ENCODE data around the gene USP15. TPM values are rescaled to one million over a fixed set of nuclear protein-coding genes. Genes with fewer than 3 reads are reported as not detected.

The USP15 gene
- total and polyA plus RNA-seq, 4 experiments from 2014 or later: 79.1 to 156 (median 119) TPM

DNA sequence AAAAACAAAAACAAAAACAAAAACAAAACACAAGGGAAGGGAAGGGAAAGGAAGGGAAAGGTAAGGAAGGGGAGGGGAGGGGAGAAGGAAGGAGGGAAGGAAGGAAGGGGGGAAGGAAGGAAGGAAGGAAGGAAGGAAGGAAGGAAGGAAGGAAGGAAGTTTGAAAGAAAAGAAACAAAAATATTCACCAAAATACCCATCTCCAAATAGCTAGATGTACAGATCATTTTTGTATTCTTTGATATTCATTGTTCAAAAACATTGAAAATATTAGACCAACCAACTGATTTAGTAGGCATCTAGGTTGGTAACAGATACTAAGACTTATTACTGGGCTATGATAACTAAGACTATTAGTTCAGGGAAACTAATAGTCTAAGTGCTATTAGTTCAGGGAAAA lies 39.1 kb upstream of the USP15 start:
- POLR2A ChIA-PET (ENCODE audit: partially characterized antibody): no interaction called here
- no peaks in the 10 kb centered on the region for H3K9me3 ChIP-seq (ENCODE audit: control insufficient read depth in 1 of 2, low read length in 2 of 2)
- H3K27ac ChIP-seq (ENCODE audit: low read depth, low read length): no peak overlapping the region
- CTCF ChIA-PET (ENCODE audit: partially characterized antibody): interaction anchor here (2.4 kb wide), 1 partner anchor 11 kb away, joined by 13 read pairs; no protein-coding TSS in a partner anchor
- intact Hi-C loops (cut with micrococcal nuclease): no loop called here
- H3K27me3 ChIP-seq (ENCODE audit: insufficient read depth, low read length): no peaks in the 10 kb centered on the region
- no peak for DNase-seq
- no peak overlapping the region for H3K4me3 ChIP-seq (ENCODE audit: low read length in 2 of 2)
- H3K9me3 Mint-ChIP-seq: peaks cover 0 to 2% (median 0%) of the 10 kb centered on the region in 8 donors
- H3K4me3 Mint-ChIP-seq: no peak overlapping the region
- H3K36me3 ChIP-seq (ENCODE audit: insufficient read depth, low read length): no peaks in the 10 kb centered on the region
- peaks cover 0 to 5% (median 2%) of the 10 kb centered on the region in 4 donors for H3K4me1 Mint-ChIP-seq
- H3K27ac Mint-ChIP-seq: no peak overlapping the region
- H3K4me1 ChIP-seq (ENCODE audit: insufficient read depth, low read length): peaks cover 1% of the 10 kb centered on the region
- H3K27me3 Mint-ChIP-seq: no peaks in the 10 kb centered on the region
- H3K36me3 Mint-ChIP-seq: peaks cover 0 to 6% of the 10 kb centered on the region in 2 donors

DNA sequence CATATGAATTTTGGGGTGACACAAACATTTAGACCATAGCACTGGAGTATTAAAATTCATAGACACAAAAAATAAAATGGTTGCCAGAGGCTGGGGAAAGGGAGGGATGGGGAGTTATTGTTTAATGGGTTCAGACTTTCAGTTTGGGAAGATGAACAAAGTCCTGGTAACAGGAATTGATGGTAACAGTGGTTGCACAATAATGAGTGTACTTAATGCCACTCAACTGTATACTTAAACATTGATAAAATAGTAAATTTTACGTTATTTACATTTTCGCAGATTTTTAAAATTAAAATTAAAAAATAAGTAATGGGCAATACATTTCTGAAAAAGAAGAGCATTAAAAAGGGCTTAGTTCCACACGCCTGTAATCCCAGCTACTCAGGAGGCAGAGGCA lies 35.6 kb upstream of the USP15 start:
- no peak for DNase-seq
- H3K27me3 Mint-ChIP-seq: no peaks in the 10 kb centered on the region
- H3K27me3 ChIP-seq (ENCODE audit: insufficient read depth, low read length): no peaks in the 10 kb centered on the region
- no peaks in the 10 kb centered on the region for H3K36me3 Mint-ChIP-seq
- no peaks in the 10 kb centered on the region for H3K4me1 ChIP-seq (ENCODE audit: insufficient read depth, low read length)
- intact Hi-C loops (cut with micrococcal nuclease): no loop called here
- H3K27ac ChIP-seq (ENCODE audit: low read depth, low read length): no peak overlapping the region
- ChIA-PET POLR2A (ENCODE audit: partially characterized antibody) (no interaction called here), CTCF (ENCODE audit: partially characterized antibody) (no interaction called here)
- H3K4me1 Mint-ChIP-seq: peaks cover 0 to 2% (median 0%) of the 10 kb centered on the region in 4 donors
- H3K27ac Mint-ChIP-seq: no peak overlapping the region
- H3K9me3 Mint-ChIP-seq: peaks cover 0 to 4% (median 0%) of the 10 kb centered on the region in 8 donors
- H3K9me3 ChIP-seq (ENCODE audit: control insufficient read depth in 1 of 2, low read length in 2 of 2): no peaks in the 10 kb centered on the region
- H3K36me3 ChIP-seq (ENCODE audit: insufficient read depth, low read length): no peaks in the 10 kb centered on the region
- H3K4me3 Mint-ChIP-seq: no peak overlapping the region
- no peak overlapping the region for H3K4me3 ChIP-seq (ENCODE audit: low read length in 2 of 2)

DNA sequence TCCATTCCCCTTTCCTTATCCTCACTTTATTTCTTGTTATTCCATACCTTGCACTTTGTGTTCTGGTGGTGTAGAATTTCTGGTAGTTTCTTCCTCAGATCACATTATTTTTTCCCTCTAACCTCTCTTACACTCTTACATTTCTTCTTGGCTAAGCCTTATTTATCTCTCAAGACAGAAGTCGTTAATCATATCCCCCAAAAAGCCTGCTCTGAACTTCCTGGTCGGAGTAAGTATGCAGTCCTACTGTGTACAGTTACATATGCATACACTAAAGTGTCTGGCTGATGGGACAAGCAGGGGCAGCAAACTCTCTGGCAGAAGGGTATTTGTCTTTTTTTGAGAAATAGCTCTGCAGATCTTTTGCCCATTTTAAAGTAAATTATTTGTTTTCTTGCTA lies 33.1 kb upstream of the USP15 start:
- H3K9me3 Mint-ChIP-seq: peaks cover 0 to 2% (median 0%) of the 10 kb centered on the region in 8 donors
- ChIA-PET CTCF (ENCODE audit: partially characterized antibody) (no interaction called here), POLR2A (ENCODE audit: partially characterized antibody) (no interaction called here)
- H3K4me3 Mint-ChIP-seq: no peak overlapping the region
- no peak overlapping the region for H3K27ac ChIP-seq (ENCODE audit: low read depth, low read length)
- no peaks in the 10 kb centered on the region for H3K9me3 ChIP-seq (ENCODE audit: control insufficient read depth in 1 of 2, low read length in 2 of 2)
- no peak for DNase-seq
- intact Hi-C loops (cut with micrococcal nuclease): no loop called here
- H3K27ac Mint-ChIP-seq: peak overlapping the region in 1 of 7 donors; percentile 54
- H3K36me3 ChIP-seq (ENCODE audit: insufficient read depth, low read length): no peaks in the 10 kb centered on the region
- H3K4me1 Mint-ChIP-seq: no peaks in the 10 kb centered on the region
- H3K27me3 Mint-ChIP-seq: no peaks in the 10 kb centered on the region
- no peaks in the 10 kb centered on the region for H3K4me1 ChIP-seq (ENCODE audit: insufficient read depth, low read length)
- H3K36me3 Mint-ChIP-seq: no peaks in the 10 kb centered on the region
- H3K27me3 ChIP-seq (ENCODE audit: insufficient read depth, low read length): no peaks in the 10 kb centered on the region
- H3K4me3 ChIP-seq (ENCODE audit: low read length in 2 of 2): no peak overlapping the region

DNA sequence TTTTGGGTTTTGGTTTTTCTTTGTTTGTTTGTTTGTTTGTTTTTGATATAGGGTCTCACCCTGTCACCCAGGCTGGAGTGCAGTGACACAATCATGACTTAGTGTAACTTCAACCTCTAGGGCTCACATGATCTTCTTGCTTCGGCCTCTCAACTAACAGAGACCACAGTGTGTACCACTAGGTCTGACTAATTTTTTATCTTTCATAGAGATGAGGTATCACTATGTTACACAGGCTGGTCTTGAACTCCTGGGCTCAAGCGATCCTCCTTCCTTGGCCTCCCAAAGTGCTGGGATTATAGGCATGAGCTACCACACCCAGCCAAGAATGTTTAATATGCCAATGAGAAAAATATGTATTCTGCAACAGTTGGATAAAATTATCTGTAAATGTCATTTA lies 29.6 kb upstream of the USP15 start:
- POLR2A ChIA-PET (ENCODE audit: partially characterized antibody): no interaction called here
- no peak overlapping the region for H3K27ac Mint-ChIP-seq
- intact Hi-C loops (cut with micrococcal nuclease): no loop called here
- DNase-seq: no peak
- Histone ChIP-seq H3K27me3 (ENCODE audit: insufficient read depth, low read length) (no peaks in the 10 kb centered on the region), H3K4me3 (ENCODE audit: low read length in 2 of 2) (no peak overlapping the region), H3K9me3 (ENCODE audit: control insufficient read depth in 1 of 2, low read length in 2 of 2) (no peaks in the 10 kb centered on the region), H3K4me1 (ENCODE audit: insufficient read depth, low read length) (no peaks in the 10 kb centered on the region), H3K27ac (ENCODE audit: low read depth, low read length) (no peak overlapping the region), H3K36me3 (ENCODE audit: insufficient read depth, low read length) (no peaks in the 10 kb centered on the region)
- no peaks in the 10 kb centered on the region for H3K27me3 Mint-ChIP-seq
- H3K4me1 Mint-ChIP-seq: no peaks in the 10 kb centered on the region
- no peaks in the 10 kb centered on the region for H3K36me3 Mint-ChIP-seq
- CTCF ChIA-PET (ENCODE audit: partially characterized antibody): no interaction called here
- H3K9me3 Mint-ChIP-seq: peaks cover 0 to 4% (median 0%) of the 10 kb centered on the region in 8 donors
- no peak overlapping the region for H3K4me3 Mint-ChIP-seq

DNA sequence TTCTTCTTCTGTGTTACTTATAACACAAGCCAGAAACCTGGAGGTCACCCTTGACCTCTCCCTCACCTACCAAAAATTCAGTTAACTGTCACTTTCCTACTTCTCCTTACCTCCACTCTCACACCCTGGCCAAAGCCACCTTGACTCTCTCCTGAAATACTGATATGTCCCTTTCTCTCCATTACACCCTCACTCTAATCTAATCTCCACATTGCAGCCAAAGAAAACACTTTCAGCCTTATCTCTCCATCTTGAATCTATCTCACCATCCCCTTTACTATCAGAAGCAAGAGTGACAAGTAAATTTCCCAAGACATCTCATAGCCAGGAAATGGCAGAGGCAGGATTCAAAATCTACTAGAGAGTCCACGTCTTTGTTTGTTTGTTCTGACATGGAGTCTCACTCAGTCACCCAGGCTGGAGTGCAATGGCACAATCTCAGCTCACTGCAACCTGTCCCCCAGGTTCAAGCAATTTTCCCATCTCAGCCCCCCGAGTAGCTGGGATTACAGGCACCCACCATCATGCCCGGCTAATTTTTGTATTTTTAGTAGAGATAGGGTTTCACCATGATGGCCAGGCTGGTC lies 28.0 kb upstream of the USP15 start:
- no peak for DNase-seq
- H3K4me3 ChIP-seq (ENCODE audit: low read length in 2 of 2): no peak overlapping the region
- peaks cover 0 to 5% of the 10 kb centered on the region in 2 donors for H3K36me3 Mint-ChIP-seq
- no peaks in the 10 kb centered on the region for H3K4me1 ChIP-seq (ENCODE audit: insufficient read depth, low read length)
- H3K36me3 ChIP-seq (ENCODE audit: insufficient read depth, low read length): no peaks in the 10 kb centered on the region
- no peaks in the 10 kb centered on the region for H3K4me1 Mint-ChIP-seq
- CTCF ChIA-PET (ENCODE audit: partially characterized antibody): no interaction called here
- no peak overlapping the region for H3K27ac ChIP-seq (ENCODE audit: low read depth, low read length)
- POLR2A ChIA-PET (ENCODE audit: partially characterized antibody): no interaction called here
- H3K9me3 Mint-ChIP-seq: peaks cover 0 to 7% (median 3%) of the 10 kb centered on the region in 8 donors
- peak overlapping the region in 1 of 7 donors; percentile 22 for H3K27ac Mint-ChIP-seq
- no peak overlapping the region for H3K4me3 Mint-ChIP-seq
- H3K9me3 ChIP-seq (ENCODE audit: control insufficient read depth in 1 of 2, low read length in 2 of 2): no peaks in the 10 kb centered on the region
- intact Hi-C loops (cut with micrococcal nuclease): no loop called here
- no peaks in the 10 kb centered on the region for H3K27me3 ChIP-seq (ENCODE audit: insufficient read depth, low read length)
- H3K27me3 Mint-ChIP-seq: no peaks in the 10 kb centered on the region

DNA sequence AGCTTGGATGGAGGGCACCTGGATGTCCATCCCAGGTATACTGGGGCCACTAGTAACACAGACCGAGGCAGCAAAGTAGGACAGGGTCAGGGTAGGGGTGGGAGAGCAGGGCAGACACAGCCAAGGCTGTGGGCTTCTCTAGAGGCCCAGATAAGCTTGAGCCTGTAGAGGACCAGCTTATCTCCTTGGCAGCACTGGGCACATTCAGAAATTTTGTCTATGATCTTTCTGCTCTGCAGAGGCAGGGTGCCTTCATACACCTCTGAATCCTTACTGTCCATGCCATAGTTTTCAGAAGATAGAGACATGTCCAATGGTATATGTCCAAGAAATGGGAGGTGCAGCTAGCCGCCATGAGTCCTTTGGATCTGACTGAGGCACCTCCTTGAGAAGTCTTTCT lies 26.4 kb upstream of the USP15 start:
- POLR2A ChIA-PET (ENCODE audit: partially characterized antibody): no interaction called here
- no peak overlapping the region for H3K4me3 Mint-ChIP-seq
- CTCF ChIA-PET (ENCODE audit: partially characterized antibody): no interaction called here

DNA sequence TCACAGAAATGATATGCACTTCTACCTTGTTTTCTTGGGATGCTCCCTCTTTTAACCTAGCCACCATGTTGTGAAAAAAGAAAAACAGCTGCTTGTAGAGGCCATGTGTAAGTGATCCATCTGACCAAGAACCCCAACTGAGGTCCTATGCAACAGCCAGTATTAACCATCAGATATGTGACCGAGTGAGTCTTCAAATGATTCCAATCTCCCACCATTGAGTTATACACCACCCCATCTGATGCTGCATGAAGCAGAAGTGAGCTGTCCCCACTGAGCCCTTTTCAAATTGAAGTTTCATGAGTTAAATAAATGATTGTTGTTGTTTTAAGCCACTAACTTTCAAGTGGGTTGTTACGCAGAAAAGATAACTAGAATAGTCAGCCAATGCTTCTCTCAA lies 20.6 kb upstream of the USP15 start:
- peaks cover 0 to 5% of the 10 kb centered on the region in 2 donors for H3K36me3 Mint-ChIP-seq
- H3K27me3 ChIP-seq (ENCODE audit: insufficient read depth, low read length): no peaks in the 10 kb centered on the region
- no peaks in the 10 kb centered on the region for H3K9me3 ChIP-seq (ENCODE audit: control insufficient read depth in 1 of 2, low read length in 2 of 2)
- no peaks in the 10 kb centered on the region for H3K36me3 ChIP-seq (ENCODE audit: insufficient read depth, low read length)
- peaks cover 0 to 21% (median 9%) of the 10 kb centered on the region in 8 donors for H3K9me3 Mint-ChIP-seq
- ChIA-PET POLR2A (ENCODE audit: partially characterized antibody) (no interaction called here), CTCF (ENCODE audit: partially characterized antibody) (no interaction called here)
- peaks cover 0 to 8% of the 10 kb centered on the region in 2 donors for H3K27me3 Mint-ChIP-seq
- H3K4me3 Mint-ChIP-seq: no peak overlapping the region
- intact Hi-C loops (cut with micrococcal nuclease): no loop called here
- H3K4me1 ChIP-seq (ENCODE audit: insufficient read depth, low read length): no peaks in the 10 kb centered on the region
- DNase-seq: no peak
- H3K27ac ChIP-seq (ENCODE audit: low read depth, low read length): no peak overlapping the region
- H3K27ac Mint-ChIP-seq: no peak overlapping the region
- peaks cover 0 to 1% (median 0%) of the 10 kb centered on the region in 4 donors for H3K4me1 Mint-ChIP-seq
- H3K4me3 ChIP-seq (ENCODE audit: low read length in 2 of 2): no peak overlapping the region

More for the DNA sequence above, 26.4 kb upstream of the USP15 start:
- peaks cover 0 to 20% (median 9%) of the 10 kb centered on the region in 8 donors for H3K9me3 Mint-ChIP-seq
- H3K36me3 Mint-ChIP-seq: peaks cover 0 to 5% of the 10 kb centered on the region in 2 donors
- H3K4me3 ChIP-seq (ENCODE audit: low read length in 2 of 2): no peak overlapping the region
- H3K27me3 Mint-ChIP-seq: peaks cover 0 to under 1% of the 10 kb centered on the region in 2 donors
- intact Hi-C loops (cut with micrococcal nuclease): no loop called here
- no peaks in the 10 kb centered on the region for H3K36me3 ChIP-seq (ENCODE audit: insufficient read depth, low read length)
- H3K4me1 ChIP-seq (ENCODE audit: insufficient read depth, low read length): no peaks in the 10 kb centered on the region
- H3K27ac ChIP-seq (ENCODE audit: low read depth, low read length): no peak overlapping the region
- H3K27me3 ChIP-seq (ENCODE audit: insufficient read depth, low read length): no peaks in the 10 kb centered on the region
- H3K4me1 Mint-ChIP-seq: no peaks in the 10 kb centered on the region
- no peak for DNase-seq
- H3K27ac Mint-ChIP-seq: no peak overlapping the region
- no peaks in the 10 kb centered on the region for H3K9me3 ChIP-seq (ENCODE audit: control insufficient read depth in 1 of 2, low read length in 2 of 2)
